ENCODE data around the gene BCL2L13.
A peak's percentile ranks its signal among the peaks of the same experiment; 100 is the strongest.

The BCL2L13 gene

GRCh38 chr22:17638432-17639246 lies at the start of gene BCL2L13:
Gene BCL2L13, plus strand, starts transcription at chr22:17638757. Its CDS starts 16,955 bp downstream, at chr22:17655712.
- peak; percentile 57 for DNase-seq (ENCODE audit: low read depth)
- H3K4me3 ChIP-seq (ENCODE audit: low read depth, low read length) = peak within 1 kb of the TSS; percentile 92

GRCh38 chr22:17589810-17590375 lies 48.7 kb upstream of the BCL2L13 start:
- no peak overlapping the region for H3K4me3 ChIP-seq (ENCODE audit: low read depth, low read length)
- no peak for DNase-seq (ENCODE audit: low read depth)

- no peak overlapping the region for H3K4me3 ChIP-seq (ENCODE audit: low read depth, low read length)
- DNase-seq (ENCODE audit: low read depth) = no peak
Measured at GRCh38 chr22:17590586-17590985, 48.0 kb upstream of the BCL2L13 start.

- DNase-seq (ENCODE audit: low read depth) = no peak
- no peak overlapping the region for H3K4me3 ChIP-seq (ENCODE audit: low read depth, low read length)
Measured at GRCh38 chr22:17592201-17592600, 46.4 kb upstream of the BCL2L13 start.

- H3K4me3 ChIP-seq (ENCODE audit: low read depth, low read length) = no peak overlapping the region
- no peak for DNase-seq (ENCODE audit: low read depth)
Measured at GRCh38 chr22:17596226-17596625, 42.3 kb upstream of the BCL2L13 start.

GRCh38 chr22:17597217-17597616 lies 41.3 kb upstream of the BCL2L13 start:
- H3K4me3 ChIP-seq (ENCODE audit: low read depth, low read length) = no peak overlapping the region
- DNase-seq (ENCODE audit: low read depth) = no peak

- H3K4me3 ChIP-seq (ENCODE audit: low read depth, low read length) = no peak overlapping the region
- no peak for DNase-seq (ENCODE audit: low read depth)
Measured at GRCh38 chr22:17598318-17598717, 40.2 kb upstream of the BCL2L13 start.

- no peak for DNase-seq (ENCODE audit: low read depth)
- no peak overlapping the region for H3K4me3 ChIP-seq (ENCODE audit: low read depth, low read length)
Measured at GRCh38 chr22:17601031-17601430, 37.5 kb upstream of the BCL2L13 start.

GRCh38 chr22:17603668-17604067 lies 34.9 kb upstream of the BCL2L13 start:
- no peak overlapping the region for H3K4me3 ChIP-seq (ENCODE audit: low read depth, low read length)
- DNase-seq (ENCODE audit: low read depth) = no peak

GRCh38 chr22:17606496-17606895 lies 32.1 kb upstream of the BCL2L13 start:
- H3K4me3 ChIP-seq (ENCODE audit: low read depth, low read length) = no peak overlapping the region
- peak; percentile 7 for DNase-seq (ENCODE audit: low read depth)

- DNase-seq (ENCODE audit: low read depth) = no peak
- no peak overlapping the region for H3K4me3 ChIP-seq (ENCODE audit: low read depth, low read length)
Measured at GRCh38 chr22:17607891-17608521, 30.6 kb upstream of the BCL2L13 start.

- DNase-seq (ENCODE audit: low read depth) = no peak
- no peak overlapping the region for H3K4me3 ChIP-seq (ENCODE audit: low read depth, low read length)
Measured at GRCh38 chr22:17612057-17612456, 26.5 kb upstream of the BCL2L13 start.

- no peak for DNase-seq (ENCODE audit: low read depth)
- H3K4me3 ChIP-seq (ENCODE audit: low read depth, low read length) = no peak overlapping the region
Measured at GRCh38 chr22:17613280-17613679, 25.3 kb upstream of the BCL2L13 start.

- DNase-seq (ENCODE audit: low read depth) = no peak
- H3K4me3 ChIP-seq (ENCODE audit: low read depth, low read length) = peak overlapping the region; percentile 100
Measured at GRCh38 chr22:17627961-17628405, 10.6 kb upstream of the BCL2L13 start.

GRCh38 chr22:17628406-17629172 lies 10.0 kb upstream of the BCL2L13 start, which contains the start of gene ATP6V1E1:
Gene ATP6V1E1, minus strand, starts transcription at chr22:17628749. Its CDS starts 114 bp downstream, at chr22:17628635.
- H3K4me3 ChIP-seq (ENCODE audit: low read depth, low read length) = peak within 1 kb of the TSS; percentile 100
- DNase-seq (ENCODE audit: low read depth) = peak; percentile 84

GRCh38 chr22:17629173-17629489 lies 9.4 kb upstream of the BCL2L13 start:
- peak overlapping the region; percentile 100 for H3K4me3 ChIP-seq (ENCODE audit: low read depth, low read length)
- DNase-seq (ENCODE audit: low read depth) = no peak

- H3K4me3 ChIP-seq (ENCODE audit: low read depth, low read length) = peak overlapping the region; percentile 100
- DNase-seq (ENCODE audit: low read depth) = no peak
Measured at GRCh38 chr22:17629641-17630040, 8.9 kb upstream of the BCL2L13 start.

GRCh38 chr22:17631076-17631565 lies 7.4 kb upstream of the BCL2L13 start:
- DNase-seq (ENCODE audit: low read depth) = no peak

GRCh38 chr22:17633217-17633997 lies 5.2 kb upstream of the BCL2L13 start:
- no peak for DNase-seq (ENCODE audit: low read depth)
- no peak overlapping the region for H3K4me3 ChIP-seq (ENCODE audit: low read depth, low read length)

More at GRCh38 chr22:17631076-17631565, 7.4 kb upstream of the BCL2L13 start:
- no peak overlapping the region for H3K4me3 ChIP-seq (ENCODE audit: low read depth, low read length)

Measured in skeletal muscle cell (primary cell).